OCI-LY1 (cell line): Measurements from ENCODE around the gene ASIP.

Experiments
- CTCF ChIP-seq: fragments of 200-600 bp; sonication (generic), shearing (Covaris generic); IDR thresholded peaks from 2 replicates; pipeline ENCODE4 v1.5.1; 2017; ENCODE audit warnings: mild to moderate bottlenecking, antibody characterized with exemption, low read length, moderate library complexity, mixed read lengths
- EZH2 ChIP-seq: fragments of 200-600 bp; sonication (generic), shearing (Covaris generic); IDR thresholded peaks from 2 replicates; pipeline ENCODE4 v1.8.0; 2017; ENCODE audit warnings: borderline replicate concordance, mixed run types, mild to moderate bottlenecking, antibody characterized with exemption, low read length, moderate library complexity, mixed read lengths

GRCh38 chr20:34240693-34241615, at the start of gene ASIP:
- no peak for TF ChIP-seq EZH2
- no peak for TF ChIP-seq CTCF
